MM.1S (cell line): ENCODE results near the gene POGLUT2.

Experiments used
- EZH2 ChIP-seq: fragments of 300-600 bp; sonication (generic); optimal IDR thresholded peaks from 2 replicates; pipeline ENCODE3; 2017; ENCODE audit warnings: low read depth, mild to moderate bottlenecking, antibody characterized with exemption, low read length, mixed read lengths
- TF ChIP-seq, protein P1 (sequence below): fragments of 300-600 bp; sonication (generic); IDR thresholded peaks from 2 replicates; pipeline ENCODE4 v1.5.1; 2016; ENCODE audit warnings: antibody characterized with exemption, low read length, mixed read lengths

DNA sequence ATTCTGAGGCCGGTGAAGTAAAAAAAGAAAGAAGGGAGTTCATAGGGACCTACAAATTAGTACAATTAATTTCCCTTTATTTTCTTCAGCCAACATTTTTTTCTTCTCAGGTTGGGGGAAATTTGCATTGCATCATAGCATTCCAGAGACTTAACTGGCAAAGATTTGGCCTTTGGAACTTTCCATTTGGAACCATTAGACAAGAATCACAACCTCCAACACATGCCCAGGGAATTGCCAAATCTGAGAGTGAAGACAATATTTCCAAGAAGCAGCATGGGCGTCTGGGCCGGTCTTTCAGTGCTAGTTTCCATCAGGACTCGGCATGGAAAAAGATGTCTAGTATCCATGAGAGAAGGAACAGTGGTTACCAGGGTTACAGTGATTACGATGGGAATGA is 40.7 kb upstream of the POGLUT2 start:
- TF ChIP-seq, protein P1, sequence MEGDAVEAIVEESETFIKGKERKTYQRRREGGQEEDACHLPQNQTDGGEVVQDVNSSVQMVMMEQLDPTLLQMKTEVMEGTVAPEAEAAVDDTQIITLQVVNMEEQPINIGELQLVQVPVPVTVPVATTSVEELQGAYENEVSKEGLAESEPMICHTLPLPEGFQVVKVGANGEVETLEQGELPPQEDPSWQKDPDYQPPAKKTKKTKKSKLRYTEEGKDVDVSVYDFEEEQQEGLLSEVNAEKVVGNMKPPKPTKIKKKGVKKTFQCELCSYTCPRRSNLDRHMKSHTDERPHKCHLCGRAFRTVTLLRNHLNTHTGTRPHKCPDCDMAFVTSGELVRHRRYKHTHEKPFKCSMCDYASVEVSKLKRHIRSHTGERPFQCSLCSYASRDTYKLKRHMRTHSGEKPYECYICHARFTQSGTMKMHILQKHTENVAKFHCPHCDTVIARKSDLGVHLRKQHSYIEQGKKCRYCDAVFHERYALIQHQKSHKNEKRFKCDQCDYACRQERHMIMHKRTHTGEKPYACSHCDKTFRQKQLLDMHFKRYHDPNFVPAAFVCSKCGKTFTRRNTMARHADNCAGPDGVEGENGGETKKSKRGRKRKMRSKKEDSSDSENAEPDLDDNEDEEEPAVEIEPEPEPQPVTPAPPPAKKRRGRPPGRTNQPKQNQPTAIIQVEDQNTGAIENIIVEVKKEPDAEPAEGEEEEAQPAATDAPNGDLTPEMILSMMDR = no peak
- TF ChIP-seq EZH2 = no peak
